Measurements from ENCODE around the gene TRIML1.
"Not testable (repeated sequence)": the region's sequence is repeated elsewhere in the genome, so short reads cannot be mapped to it uniquely, and the experiment has no call there.

TRIML1 gene

GRCh38 chr4:188147776-188148175 is 8.5 kb downstream of the TRIML1 start:
- no peak for DNase-seq (ENCODE audit: low read depth, low spot score)

GRCh38 chr4:188154668-188155405 is 15.6 kb downstream of the TRIML1 start:
- DNase-seq (ENCODE audit: low read depth, low spot score), result no peak

- no peak for DNase-seq (ENCODE audit: low read depth, low spot score)
Observed at GRCh38 chr4:188158336-188158735, 19.1 kb downstream of the TRIML1 start.

GRCh38 chr4:188159513-188160226 is 20.4 kb downstream of the TRIML1 start:
- DNase-seq (ENCODE audit: low read depth, low spot score), result not testable (repeated sequence)

GRCh38 chr4:188160406-188160805 is 21.2 kb downstream of the TRIML1 start:
- DNase-seq (ENCODE audit: low read depth, low spot score), result no peak

- DNase-seq (ENCODE audit: low read depth, low spot score), result no peak
Observed at GRCh38 chr4:188161167-188161566, 21.9 kb downstream of the TRIML1 start.

GRCh38 chr4:188162698-188163097 is 23.5 kb downstream of the TRIML1 start:
- no peak for DNase-seq (ENCODE audit: low read depth, low spot score)

- no peak for DNase-seq (ENCODE audit: low read depth, low spot score)
Observed at GRCh38 chr4:188168726-188169373, 29.6 kb downstream of the TRIML1 start.

GRCh38 chr4:188171551-188171950 is 32.3 kb downstream of the TRIML1 start:
- no peak for DNase-seq (ENCODE audit: low read depth, low spot score)

GRCh38 chr4:188175288-188175687 is 36.0 kb downstream of the TRIML1 start:
- DNase-seq (ENCODE audit: low read depth, low spot score), result no peak

GRCh38 chr4:188177997-188178675 is 38.9 kb downstream of the TRIML1 start:
- no peak for DNase-seq (ENCODE audit: low read depth, low spot score)

- no peak for DNase-seq (ENCODE audit: low read depth, low spot score)
Observed at GRCh38 chr4:188178806-188179205, 39.6 kb downstream of the TRIML1 start.

- DNase-seq (ENCODE audit: low read depth, low spot score), result no peak
Observed at GRCh38 chr4:188187106-188187505, 47.9 kb downstream of the TRIML1 start.

- no peak for DNase-seq (ENCODE audit: low read depth, low spot score)
Observed at GRCh38 chr4:188190461-188190860, 51.2 kb downstream of the TRIML1 start.

GRCh38 chr4:188194421-188194820 is 55.2 kb downstream of the TRIML1 start:
- DNase-seq (ENCODE audit: low read depth, low spot score), result no peak

- DNase-seq (ENCODE audit: low read depth, low spot score), result no peak
Observed at GRCh38 chr4:188195389-188195985, 56.2 kb downstream of the TRIML1 start.

- DNase-seq (ENCODE audit: low read depth, low spot score), result no peak
Observed at GRCh38 chr4:188196134-188196735, 57.0 kb downstream of the TRIML1 start.
